ENCODE measurements around the gene SHLD1.

- no peak for TF ChIP-seq CTCF (IDR thresholded peaks at IDR 0.05)
- no peak for TF ChIP-seq POLR2AphosphoS5 (IDR thresholded peaks at IDR 0.05)
Observed at GRCh38 chr20:5737966-5738365, 12.2 kb upstream of the SHLD1 start.

Measured in sigmoid colon (tissue), 4 donors.